GM18526 (cell line): ENCODE measurements around the gene SLC17A5.

Experiments used
- POLR2A ChIP-seq: IDR thresholded peaks from 3 replicates; pipeline ENCODE4 v1.6.1; 2011; ENCODE audit not compliant: insufficient read length; ENCODE audit errors: extremely low read depth

Gene SLC17A5

DNA sequence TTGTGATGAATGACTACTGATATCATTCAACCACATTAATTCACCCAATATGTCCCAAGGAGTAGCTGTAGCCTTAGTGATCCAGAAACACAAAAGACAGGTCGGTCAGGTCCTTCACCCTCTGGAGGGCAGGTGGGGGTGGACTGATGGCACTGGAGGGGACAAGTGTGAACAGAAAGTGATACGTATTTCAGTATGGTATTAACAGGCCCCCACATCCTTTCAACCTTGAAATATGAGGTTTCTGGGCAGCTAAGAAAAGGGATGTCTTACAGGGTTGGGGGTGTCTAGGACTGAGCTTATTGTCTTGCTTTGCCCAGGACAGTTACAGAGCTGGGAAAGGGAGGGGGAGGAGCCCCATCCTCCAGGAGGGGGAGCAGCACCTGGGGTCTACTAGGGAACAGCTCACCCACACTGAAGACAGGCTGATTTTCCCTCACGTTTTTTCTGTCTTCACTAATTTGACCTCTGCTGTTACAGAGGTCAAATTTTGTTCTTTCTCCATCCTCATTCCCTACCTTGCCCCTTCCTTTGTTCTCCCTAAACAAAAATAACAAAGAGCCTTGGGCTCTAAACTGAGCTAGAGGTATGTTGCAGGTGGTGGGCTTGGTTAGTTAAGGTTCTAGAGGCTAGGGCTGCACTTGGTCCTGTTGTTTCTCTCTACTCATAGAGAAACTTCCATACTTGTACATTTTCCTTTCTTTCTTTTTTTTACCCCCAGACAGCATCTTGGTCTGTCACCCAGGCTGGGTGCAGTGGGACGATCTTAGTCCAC, 95.0 kb downstream of the SLC17A5 start:
- no peak for TF ChIP-seq POLR2A

DNA sequence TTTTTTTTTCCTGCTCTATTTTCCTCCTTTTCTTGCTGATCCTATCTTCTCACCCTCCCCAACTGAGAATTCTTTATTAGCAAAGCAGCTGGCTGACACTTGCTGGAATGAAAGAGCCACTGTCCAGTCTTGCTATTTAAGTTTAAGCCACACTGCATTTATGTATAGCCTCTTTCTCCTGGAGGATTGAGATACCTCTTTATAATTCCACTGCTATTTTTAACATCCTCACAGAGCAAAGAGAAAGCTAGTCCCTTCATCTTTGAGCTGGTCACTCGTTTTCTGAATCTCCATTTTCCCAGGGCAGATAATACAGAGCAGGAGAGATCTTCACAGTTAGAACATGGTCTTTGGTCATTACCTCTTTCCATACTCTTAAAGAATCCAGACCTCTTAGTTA, 97.0 kb downstream of the SLC17A5 start:
- no peak for TF ChIP-seq POLR2A

DNA sequence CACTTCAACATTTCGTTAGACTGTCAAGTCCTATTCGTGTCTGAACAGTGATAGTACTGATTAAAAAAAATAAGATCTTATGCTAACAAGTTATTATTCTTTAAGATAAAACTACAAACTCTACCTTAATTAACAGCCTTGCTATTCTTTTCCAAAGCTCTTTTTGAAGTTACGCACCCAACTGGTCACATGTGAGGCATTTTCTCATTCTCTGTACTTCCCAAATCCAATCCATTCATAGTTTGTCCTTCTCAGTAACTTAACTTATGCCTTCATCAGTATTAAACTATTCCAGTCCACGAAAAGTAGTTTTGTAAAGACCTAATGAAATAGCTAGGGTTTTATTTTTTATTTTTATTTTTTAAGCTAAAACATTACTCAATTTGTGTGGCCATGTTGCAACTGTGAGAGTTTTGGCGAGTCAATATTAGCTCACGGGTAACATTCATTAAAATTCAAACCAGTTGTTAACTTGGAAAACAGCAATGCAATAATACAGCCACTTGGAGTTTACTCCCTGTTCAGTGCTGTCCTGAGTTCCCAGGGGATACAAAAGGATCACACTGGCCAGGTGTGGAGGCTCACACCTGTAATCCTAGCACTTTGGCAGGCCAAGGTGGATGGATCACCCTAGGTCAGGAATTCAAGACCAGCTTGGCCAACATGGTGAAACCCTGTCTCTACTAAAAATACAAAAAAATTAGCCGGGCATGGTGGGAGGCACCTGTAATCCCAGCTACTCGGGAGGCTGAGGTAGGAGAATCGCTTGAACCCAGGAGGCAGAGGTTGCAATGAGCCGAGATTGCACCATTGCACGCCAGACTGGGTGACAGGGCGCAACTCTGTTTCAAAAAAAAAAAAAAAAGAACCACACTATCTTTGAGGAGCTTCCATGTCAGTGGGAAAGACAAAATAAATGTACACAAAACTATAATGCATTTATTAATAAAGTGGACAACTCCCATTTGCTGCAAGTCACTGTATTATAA, 105.0 kb downstream of the SLC17A5 start:
- no peak for TF ChIP-seq POLR2A

DNA sequence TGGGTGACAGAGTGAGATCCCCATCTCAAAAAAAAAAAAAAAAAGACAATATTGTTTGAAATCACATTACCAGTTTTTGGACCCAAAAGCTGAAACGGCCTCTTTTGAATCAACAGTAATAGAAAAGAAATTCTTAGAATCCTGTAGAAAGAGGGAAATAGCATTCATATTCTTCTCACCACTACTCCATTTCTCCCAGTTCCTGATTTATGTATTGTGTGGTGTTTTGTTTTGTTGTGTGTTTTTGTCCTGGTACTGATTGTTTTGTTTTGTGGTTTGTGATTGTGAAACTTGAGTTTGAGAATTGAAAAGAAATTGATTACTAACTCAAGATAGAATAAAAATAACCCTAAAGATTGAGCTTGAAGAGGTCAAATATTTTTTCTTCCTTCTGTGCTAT, 106.8 kb downstream of the SLC17A5 start:
- no peak for TF ChIP-seq POLR2A
